ENCODE data around the gene MEGF11.

DNA sequence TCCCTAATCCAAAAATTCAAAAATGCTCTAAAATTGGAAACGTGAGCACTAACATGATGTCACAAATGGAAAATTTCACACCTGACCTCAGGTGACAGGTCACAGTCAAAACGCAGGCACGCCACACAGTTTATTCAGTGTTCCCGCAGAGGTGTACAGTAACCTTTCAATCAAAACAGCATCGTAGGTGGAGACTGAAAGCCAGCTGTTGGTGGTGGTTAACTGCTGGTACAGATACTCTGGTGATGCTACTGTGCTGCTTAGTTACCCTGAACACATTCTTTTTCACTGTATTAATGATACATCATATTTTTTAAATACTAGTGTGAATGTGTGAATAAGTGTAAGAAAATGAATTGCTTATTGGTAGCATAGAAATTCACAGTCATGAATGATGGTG, 360.5 kb downstream of the MEGF11 start:
- TF ChIP-seq, protein P1, sequence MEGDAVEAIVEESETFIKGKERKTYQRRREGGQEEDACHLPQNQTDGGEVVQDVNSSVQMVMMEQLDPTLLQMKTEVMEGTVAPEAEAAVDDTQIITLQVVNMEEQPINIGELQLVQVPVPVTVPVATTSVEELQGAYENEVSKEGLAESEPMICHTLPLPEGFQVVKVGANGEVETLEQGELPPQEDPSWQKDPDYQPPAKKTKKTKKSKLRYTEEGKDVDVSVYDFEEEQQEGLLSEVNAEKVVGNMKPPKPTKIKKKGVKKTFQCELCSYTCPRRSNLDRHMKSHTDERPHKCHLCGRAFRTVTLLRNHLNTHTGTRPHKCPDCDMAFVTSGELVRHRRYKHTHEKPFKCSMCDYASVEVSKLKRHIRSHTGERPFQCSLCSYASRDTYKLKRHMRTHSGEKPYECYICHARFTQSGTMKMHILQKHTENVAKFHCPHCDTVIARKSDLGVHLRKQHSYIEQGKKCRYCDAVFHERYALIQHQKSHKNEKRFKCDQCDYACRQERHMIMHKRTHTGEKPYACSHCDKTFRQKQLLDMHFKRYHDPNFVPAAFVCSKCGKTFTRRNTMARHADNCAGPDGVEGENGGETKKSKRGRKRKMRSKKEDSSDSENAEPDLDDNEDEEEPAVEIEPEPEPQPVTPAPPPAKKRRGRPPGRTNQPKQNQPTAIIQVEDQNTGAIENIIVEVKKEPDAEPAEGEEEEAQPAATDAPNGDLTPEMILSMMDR (IDR thresholded peaks at IDR 0.05; ENCODE audit: low read depth, low read length): no peak
- no peak for TF ChIP-seq EZH2phosphoT487 (IDR thresholded peaks at IDR 0.05; ENCODE audit: low read depth)

All from OCI-LY3 (cell line).